Esophagus muscularis mucosa (tissue), 3 donors: ENCODE data around the gene E2F4.

Experiments used
- POLR2AphosphoS5 ChIP-seq, 2 donors: sonication (generic); formaldehyde crosslinking; IDR thresholded peaks; one replicate each; pipeline ENCODE4 v1.6.1; 2017; ENCODE audit warnings: antibody characterized with exemption in 2 of 2
- TF ChIP-seq, protein P1 (sequence below), 3 experiments: fragments of 200-600 bp in 2 of 3; fragments of 450-650 bp in 1 of 3; sonication (generic) in 2 of 3; IDR thresholded peaks; one replicate each; pipeline ENCODE4 v1.5.1; 2017 to 2019; ENCODE audit warnings: antibody characterized with exemption in 3 of 3, mild to moderate bottlenecking in 2 of 3, moderate library complexity in 1 of 3

DNA sequence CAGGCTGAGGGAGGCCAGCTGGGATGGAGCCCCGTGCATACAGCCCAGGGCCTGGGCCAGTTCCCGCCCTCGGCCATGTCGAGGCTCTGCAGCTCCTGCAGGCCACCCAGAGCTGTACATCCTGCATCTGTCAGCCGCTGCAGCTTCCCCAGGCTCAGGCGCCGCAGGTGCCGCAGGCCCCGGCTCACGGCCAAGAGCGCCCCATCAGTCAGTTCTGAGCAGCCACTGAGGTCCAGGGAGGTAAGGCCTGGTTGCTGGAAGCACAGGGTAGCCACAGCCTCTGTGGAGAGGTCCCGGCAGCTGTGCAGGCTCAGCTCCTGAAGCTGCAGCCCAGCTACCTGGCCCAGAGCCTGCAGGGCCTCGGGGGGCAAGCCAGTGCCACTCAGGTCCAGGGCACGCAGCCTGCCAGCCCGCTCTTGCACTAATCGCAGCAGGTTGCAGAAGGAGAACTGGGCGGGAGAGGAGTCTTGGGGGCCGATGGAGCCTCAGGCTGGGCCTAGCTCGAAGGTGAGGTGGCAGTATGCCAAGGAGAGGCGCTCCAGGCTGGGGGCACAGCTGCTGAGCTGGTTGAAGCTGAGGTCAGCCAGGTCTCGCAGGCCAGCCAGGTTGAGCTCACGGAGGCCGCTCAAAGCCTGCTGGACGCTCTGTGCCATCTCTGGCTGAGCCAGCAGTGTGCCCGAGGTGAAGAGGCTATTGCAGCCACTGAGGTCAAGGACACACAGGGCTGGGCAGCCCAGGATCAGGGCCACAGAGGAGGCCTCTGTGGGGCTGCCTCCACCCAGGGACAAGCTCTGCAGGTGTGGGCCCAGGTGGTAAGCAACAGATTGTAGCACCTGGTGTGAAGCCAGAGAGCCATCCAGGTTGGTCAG, 18.3 kb downstream of the E2F4 start:
- no peak for TF ChIP-seq POLR2AphosphoS5 (IDR thresholded peaks at IDR 0.05)
- TF ChIP-seq, protein P1, sequence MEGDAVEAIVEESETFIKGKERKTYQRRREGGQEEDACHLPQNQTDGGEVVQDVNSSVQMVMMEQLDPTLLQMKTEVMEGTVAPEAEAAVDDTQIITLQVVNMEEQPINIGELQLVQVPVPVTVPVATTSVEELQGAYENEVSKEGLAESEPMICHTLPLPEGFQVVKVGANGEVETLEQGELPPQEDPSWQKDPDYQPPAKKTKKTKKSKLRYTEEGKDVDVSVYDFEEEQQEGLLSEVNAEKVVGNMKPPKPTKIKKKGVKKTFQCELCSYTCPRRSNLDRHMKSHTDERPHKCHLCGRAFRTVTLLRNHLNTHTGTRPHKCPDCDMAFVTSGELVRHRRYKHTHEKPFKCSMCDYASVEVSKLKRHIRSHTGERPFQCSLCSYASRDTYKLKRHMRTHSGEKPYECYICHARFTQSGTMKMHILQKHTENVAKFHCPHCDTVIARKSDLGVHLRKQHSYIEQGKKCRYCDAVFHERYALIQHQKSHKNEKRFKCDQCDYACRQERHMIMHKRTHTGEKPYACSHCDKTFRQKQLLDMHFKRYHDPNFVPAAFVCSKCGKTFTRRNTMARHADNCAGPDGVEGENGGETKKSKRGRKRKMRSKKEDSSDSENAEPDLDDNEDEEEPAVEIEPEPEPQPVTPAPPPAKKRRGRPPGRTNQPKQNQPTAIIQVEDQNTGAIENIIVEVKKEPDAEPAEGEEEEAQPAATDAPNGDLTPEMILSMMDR (IDR thresholded peaks at IDR 0.05): no peak
